Measurements from ENCODE around the gene PIR. TPM values are rescaled to one million over a fixed set of nuclear protein-coding genes. Genes with fewer than 3 reads are reported as not detected.

The PIR gene
- total RNA-seq, 1 experiment from 2014 or later: 58.0 TPM

GRCh38 chrX:15435836-15436619, 57.1 kb downstream of the PIR start:
- ChIA-PET CTCF (no interaction called here), POLR2A (ENCODE audit: low non-redundant PET) (no interaction called here)
- Histone ChIP-seq H3K9me3 (ENCODE audit: low read depth, low read length, poor library complexity, severe bottlenecking) (no peaks in the 10 kb centered on the region), H3K36me3 (ENCODE audit: insufficient read depth, low read length, poor library complexity, severe bottlenecking) (no peaks in the 10 kb centered on the region), H3K4me1 (ENCODE audit: insufficient read depth, low read length, poor library complexity, severe bottlenecking) (peaks cover 3% of the 10 kb centered on the region), H3K4me3 (ENCODE audit: low read depth, low read length, poor library complexity, severe bottlenecking) (no peak overlapping the region), H3K27me3 (replicated peaks; ENCODE audit: insufficient read depth, low read depth, low read length, poor library complexity) (no peaks in the 10 kb centered on the region), H3K27ac (ENCODE audit: low read depth, low read length, poor library complexity, severe bottlenecking) (no peak overlapping the region)
- no TSS peak for BruUV-seq (replicated peaks)
- TF ChIP-seq EZH2 (IDR thresholded peaks at IDR 0.05; ENCODE audit: borderline replicate concordance, low read depth, low read length, poor library complexity, severe bottlenecking) (no peak), CTCF (conservative IDR thresholded peaks at IDR 0.05; ENCODE audit: low read depth, low read length) (no peak)
- intact Hi-C loops (cut with micrococcal nuclease; ENCODE audit: unreplicated experiment): no loop called here
- no peak for DNase-seq (ENCODE audit: low spot score)

DNA sequence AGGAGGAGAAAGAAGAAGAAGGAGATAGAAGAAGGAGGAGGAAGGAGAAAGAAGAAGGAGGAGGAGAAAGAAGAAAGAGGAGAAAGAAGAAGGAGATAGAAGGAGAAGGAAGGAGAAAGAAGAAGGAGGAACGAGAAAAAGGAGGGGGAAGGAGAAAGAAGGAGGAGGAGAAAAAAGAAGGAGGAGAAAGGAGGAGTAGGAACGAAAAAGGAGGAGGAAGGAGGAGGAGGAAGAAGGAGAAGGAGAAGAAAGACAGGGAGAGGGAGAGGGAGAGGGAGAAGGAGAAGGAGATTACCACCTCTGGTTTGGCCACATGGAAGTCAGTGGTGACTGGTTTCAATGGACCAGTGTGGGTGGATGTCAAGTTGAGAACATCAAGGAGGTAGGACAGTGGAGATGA, 58.9 kb downstream of the PIR start:
- BruUV-seq (replicated peaks): no TSS peak
- no peak for DNase-seq (ENCODE audit: low spot score)
- Histone ChIP-seq H3K9me3 (ENCODE audit: low read depth, low read length, poor library complexity, severe bottlenecking) (no peaks in the 10 kb centered on the region), H3K27ac (ENCODE audit: low read depth, low read length, poor library complexity, severe bottlenecking) (no peak overlapping the region), H3K36me3 (ENCODE audit: insufficient read depth, low read length, poor library complexity, severe bottlenecking) (no peaks in the 10 kb centered on the region), H3K4me3 (ENCODE audit: low read depth, low read length, poor library complexity, severe bottlenecking) (no peak overlapping the region), H3K27me3 (replicated peaks; ENCODE audit: insufficient read depth, low read depth, low read length, poor library complexity) (no peaks in the 10 kb centered on the region), H3K4me1 (ENCODE audit: insufficient read depth, low read length, poor library complexity, severe bottlenecking) (peaks cover 6% of the 10 kb centered on the region)
- no peak for TF ChIP-seq CTCF (conservative IDR thresholded peaks at IDR 0.05; ENCODE audit: low read depth, low read length)
- TF ChIP-seq EZH2 (IDR thresholded peaks at IDR 0.05; ENCODE audit: borderline replicate concordance, low read depth, low read length, poor library complexity, severe bottlenecking): no peak
- CTCF ChIA-PET: no interaction called here
- intact Hi-C loops (cut with micrococcal nuclease; ENCODE audit: unreplicated experiment): no loop called here
- POLR2A ChIA-PET (ENCODE audit: low non-redundant PET): no interaction called here

- ChIA-PET CTCF (no interaction called here), POLR2A (ENCODE audit: low non-redundant PET) (no interaction called here)
- no peak overlapping the region for H3K27ac ChIP-seq (ENCODE audit: low read depth, low read length, poor library complexity, severe bottlenecking)
- intact Hi-C loops (cut with micrococcal nuclease; ENCODE audit: unreplicated experiment): no loop called here
- H3K36me3 ChIP-seq (ENCODE audit: insufficient read depth, low read length, poor library complexity, severe bottlenecking): no peaks in the 10 kb centered on the region
- no peaks in the 10 kb centered on the region for H3K9me3 ChIP-seq (ENCODE audit: low read depth, low read length, poor library complexity, severe bottlenecking)
- BruUV-seq (replicated peaks): no TSS peak
- TF ChIP-seq EZH2 (IDR thresholded peaks at IDR 0.05; ENCODE audit: borderline replicate concordance, low read depth, low read length, poor library complexity, severe bottlenecking): no peak
- no peak for TF ChIP-seq CTCF (conservative IDR thresholded peaks at IDR 0.05; ENCODE audit: low read depth, low read length)
- peaks cover 6% of the 10 kb centered on the region for H3K4me1 ChIP-seq (ENCODE audit: insufficient read depth, low read length, poor library complexity, severe bottlenecking)
- no peaks in the 10 kb centered on the region for H3K27me3 ChIP-seq (replicated peaks; ENCODE audit: insufficient read depth, low read depth, low read length, poor library complexity)
- peak; percentile 51 for DNase-seq (ENCODE audit: low spot score)
- no peak overlapping the region for H3K4me3 ChIP-seq (ENCODE audit: low read depth, low read length, poor library complexity, severe bottlenecking)
Measured at GRCh38 chrX:15430584-15430983, 62.5 kb downstream of the PIR start.

Measured in A673 (cell line).